Measurements from ENCODE around the gene PIWIL4.
A peak's percentile ranks its signal among the peaks of the same experiment; 100 is the strongest.
"Not testable (repeated sequence)": the region's sequence is repeated elsewhere in the genome, so short reads cannot be mapped to it uniquely, and the experiment has no call there.

Gene PIWIL4

GRCh38 chr11:94597896-94598295, 30.7 kb downstream of the PIWIL4 start:
- no peak for TF ChIP-seq CTCF (IDR thresholded peaks at IDR 0.05; ENCODE audit: extremely low read depth, missing control alignments)
- DNase-seq (ENCODE audit: low spot score) = no peak

- no peak for TF ChIP-seq CTCF (IDR thresholded peaks at IDR 0.05; ENCODE audit: extremely low read depth, missing control alignments)
- DNase-seq (ENCODE audit: low spot score) = no peak
Observed at GRCh38 chr11:94599510-94599909, 32.3 kb downstream of the PIWIL4 start.

- DNase-seq (ENCODE audit: low spot score) = peak; percentile 39
- TF ChIP-seq CTCF (IDR thresholded peaks at IDR 0.05; ENCODE audit: extremely low read depth, missing control alignments) = peak; percentile 17
Observed at GRCh38 chr11:94602430-94603372, 35.5 kb downstream of the PIWIL4 start.

DNA sequence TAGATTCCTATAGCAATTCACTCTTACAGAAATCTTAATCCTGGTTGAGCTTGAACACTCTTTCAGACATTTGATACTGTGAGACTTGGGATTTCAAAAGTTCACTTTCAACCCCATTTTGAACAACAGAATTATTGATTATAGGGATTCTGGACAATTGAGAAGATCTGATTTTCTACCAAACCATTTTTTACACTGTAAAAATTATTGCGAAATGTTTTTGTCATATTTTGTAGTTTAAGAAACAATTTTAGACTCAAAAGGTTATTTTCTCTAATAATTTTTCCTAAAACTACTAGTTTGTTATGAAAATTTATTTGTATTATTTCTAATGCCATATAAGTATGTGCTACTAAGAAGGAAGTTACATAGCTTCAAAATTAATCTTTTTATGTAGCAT, 36.4 kb downstream of the PIWIL4 start:
- TF ChIP-seq CTCF (IDR thresholded peaks at IDR 0.05; ENCODE audit: extremely low read depth, missing control alignments) = no peak
- no peak for DNase-seq (ENCODE audit: low spot score)

DNA sequence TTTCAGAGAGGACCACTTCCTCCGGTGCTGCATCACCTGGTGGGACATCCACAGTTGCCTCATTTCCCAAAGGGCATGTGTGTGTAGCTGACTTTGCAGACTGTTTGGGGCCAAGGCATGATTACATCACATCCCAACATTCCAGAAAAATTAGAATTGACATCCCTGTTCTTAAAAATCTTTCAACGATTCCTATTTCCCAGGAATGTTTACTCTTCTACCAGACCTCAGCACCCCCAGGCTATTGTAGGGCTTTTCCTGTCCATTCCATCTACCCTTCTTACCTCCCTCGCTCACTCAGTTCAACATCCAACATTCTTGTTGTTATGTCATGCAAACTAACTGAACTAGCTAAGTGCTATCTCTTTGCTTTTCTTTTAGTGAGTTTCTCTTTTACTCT, 37.3 kb downstream of the PIWIL4 start:
- no peak for DNase-seq (ENCODE audit: low spot score)
- TF ChIP-seq CTCF (IDR thresholded peaks at IDR 0.05; ENCODE audit: extremely low read depth, missing control alignments) = no peak

DNA sequence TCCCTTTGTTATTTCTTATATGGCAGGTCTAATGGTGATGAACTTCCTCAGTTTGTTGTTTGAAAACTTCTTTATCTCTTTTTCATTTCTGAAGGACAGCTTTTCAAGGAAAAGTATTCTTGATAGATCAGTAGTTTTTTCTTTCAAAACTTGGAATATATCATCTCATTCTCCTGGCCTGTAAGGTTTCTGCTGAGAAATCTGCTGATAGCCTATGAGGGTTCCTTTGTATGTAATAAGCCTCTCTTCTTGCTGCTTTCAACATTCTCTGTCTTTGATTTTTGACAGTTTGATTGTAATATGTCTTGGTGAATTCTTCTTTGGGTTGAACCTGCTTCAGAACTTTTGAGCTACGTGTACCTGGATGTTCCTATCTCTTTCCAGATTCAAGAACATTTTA, 46.0 kb downstream of the PIWIL4 start:
- no peak for TF ChIP-seq CTCF (IDR thresholded peaks at IDR 0.05; ENCODE audit: extremely low read depth, missing control alignments)
- no peak for DNase-seq (ENCODE audit: low spot score)

DNA sequence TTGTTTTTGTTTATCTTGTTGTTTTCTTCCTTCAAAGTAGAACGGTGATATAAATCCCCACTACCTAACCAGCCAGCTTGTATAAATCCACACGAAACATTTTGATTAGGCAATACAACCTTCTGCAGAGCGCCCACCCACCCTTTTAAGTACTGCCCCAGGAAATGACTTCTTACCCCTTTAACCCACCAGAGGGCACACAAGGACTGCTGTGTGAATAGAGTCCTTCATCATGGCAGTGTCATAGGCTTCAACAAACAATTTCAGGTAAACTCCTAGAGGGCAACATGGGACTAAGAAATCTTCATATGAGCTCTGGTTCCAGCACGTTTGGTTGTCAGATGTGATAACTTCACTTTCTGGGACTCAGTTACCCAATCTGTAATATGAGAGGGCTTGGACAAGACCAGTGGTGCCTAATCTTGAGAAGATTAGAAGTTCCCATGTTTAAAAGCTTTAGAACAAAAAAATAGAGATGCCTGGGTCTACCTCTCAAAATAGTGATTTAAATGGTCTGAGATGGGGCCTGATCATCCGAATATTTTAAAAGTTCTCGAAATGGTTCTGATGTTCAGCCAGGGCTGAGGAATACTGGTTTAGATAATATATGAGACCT, 56.1 kb downstream of the PIWIL4 start:
- peak; percentile 66 for TF ChIP-seq CTCF (IDR thresholded peaks at IDR 0.05; ENCODE audit: extremely low read depth, missing control alignments)
- DNase-seq (ENCODE audit: low spot score) = peak; percentile 66

DNA sequence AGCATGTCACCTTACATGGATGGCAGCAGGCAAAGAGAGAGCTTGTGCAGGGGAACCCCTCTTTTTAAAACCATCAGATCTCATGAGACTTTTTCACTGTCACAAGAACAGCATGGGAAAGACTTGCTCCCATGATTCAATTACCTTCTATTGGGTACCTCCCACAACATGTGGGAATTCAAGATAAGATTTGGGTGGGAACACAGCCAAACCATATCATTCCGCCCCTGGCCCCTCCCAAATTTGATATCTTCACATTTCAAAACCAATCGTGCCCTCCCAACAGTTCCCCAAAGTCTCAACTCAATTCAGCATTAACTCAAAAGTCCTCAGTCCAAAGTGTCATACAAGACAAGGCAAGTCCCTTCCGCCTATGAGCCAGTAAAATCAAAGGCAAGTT, 58.3 kb downstream of the PIWIL4 start:
- DNase-seq (ENCODE audit: low spot score) = not testable (repeated sequence)

DNA sequence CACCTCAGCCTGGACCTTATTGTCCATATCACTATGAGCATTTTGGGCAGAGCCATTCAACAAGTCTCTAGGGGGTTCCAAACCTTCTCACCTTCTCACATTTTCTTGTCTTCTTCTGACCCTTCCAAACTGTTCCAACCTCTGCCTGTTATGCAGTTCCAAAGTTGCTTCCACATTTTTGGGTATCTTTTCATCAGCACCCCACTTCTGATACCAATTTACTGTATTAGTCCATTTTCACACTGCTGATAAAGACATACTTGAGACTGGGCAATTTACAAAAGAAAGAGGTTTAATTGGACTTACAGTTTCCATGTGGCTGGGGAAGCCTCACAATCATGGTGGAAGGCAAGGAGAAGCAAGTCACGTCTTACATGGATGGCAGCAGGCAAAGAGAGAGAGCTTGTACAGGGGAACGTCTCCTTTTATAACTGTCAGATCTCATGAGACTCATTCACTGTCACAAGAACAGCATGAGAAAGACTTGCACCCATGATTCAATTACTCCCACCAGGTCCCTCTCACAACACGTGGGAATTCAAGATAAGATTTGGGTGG, 59.9 kb downstream of the PIWIL4 start:
- not testable (repeated sequence) for DNase-seq (ENCODE audit: low spot score)
